ENCODE results near the gene CXCL10. TPM values are rescaled to one million over a fixed set of nuclear protein-coding genes. Genes with fewer than 3 reads are reported as not detected.
"Not testable (repeated sequence)": the region's sequence is repeated elsewhere in the genome, so short reads cannot be mapped to it uniquely, and the experiment has no call there.

The CXCL10 gene
- total and polyA plus RNA-seq, 2 donors (not counting 1 experiment from before 2014, with no cell fraction given), result 0.07 to 0.33 TPM

DNA sequence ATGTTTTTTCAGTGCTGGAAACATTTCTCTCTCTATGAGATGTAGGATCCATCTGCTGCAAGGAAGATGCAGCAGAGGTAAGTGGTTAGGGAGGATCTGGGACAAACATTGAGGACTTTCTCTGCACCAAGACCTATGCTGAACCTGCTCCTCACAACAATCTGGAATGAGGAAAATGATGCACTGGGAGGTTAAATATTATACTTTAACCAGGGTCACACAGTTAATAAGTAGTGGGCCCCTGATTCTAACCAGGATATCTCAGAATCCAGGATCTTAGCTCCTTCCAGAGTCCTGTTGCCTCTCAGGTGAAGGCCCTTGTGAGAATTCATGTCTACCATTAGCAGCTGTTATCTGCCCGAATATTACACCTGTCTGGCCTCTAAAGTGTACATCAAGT is 23.0 kb downstream of the CXCL10 start:
- H2AFZ ChIP-seq (ENCODE audit: low read length), result no peak overlapping the region
- DNase-seq (ENCODE audit: low read depth in 2 of 2), result no peak
- no peak for TF ChIP-seq EZH2 (IDR thresholded peaks at IDR 0.05; ENCODE audit: low read length, missing control alignments)
- TF ChIP-seq, protein P1, sequence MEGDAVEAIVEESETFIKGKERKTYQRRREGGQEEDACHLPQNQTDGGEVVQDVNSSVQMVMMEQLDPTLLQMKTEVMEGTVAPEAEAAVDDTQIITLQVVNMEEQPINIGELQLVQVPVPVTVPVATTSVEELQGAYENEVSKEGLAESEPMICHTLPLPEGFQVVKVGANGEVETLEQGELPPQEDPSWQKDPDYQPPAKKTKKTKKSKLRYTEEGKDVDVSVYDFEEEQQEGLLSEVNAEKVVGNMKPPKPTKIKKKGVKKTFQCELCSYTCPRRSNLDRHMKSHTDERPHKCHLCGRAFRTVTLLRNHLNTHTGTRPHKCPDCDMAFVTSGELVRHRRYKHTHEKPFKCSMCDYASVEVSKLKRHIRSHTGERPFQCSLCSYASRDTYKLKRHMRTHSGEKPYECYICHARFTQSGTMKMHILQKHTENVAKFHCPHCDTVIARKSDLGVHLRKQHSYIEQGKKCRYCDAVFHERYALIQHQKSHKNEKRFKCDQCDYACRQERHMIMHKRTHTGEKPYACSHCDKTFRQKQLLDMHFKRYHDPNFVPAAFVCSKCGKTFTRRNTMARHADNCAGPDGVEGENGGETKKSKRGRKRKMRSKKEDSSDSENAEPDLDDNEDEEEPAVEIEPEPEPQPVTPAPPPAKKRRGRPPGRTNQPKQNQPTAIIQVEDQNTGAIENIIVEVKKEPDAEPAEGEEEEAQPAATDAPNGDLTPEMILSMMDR (conservative IDR thresholded peaks at IDR 0.05 in 1 of 2, IDR thresholded peaks at IDR 0.05 in 1 of 2; ENCODE audit: low read depth in 1 of 2, low read length in 2 of 2), result no peak
- H3K27ac ChIP-seq (ENCODE audit: insufficient read depth, low read length), result no peak overlapping the region
- no peaks in the 10 kb centered on the region for H3K79me2 ChIP-seq (ENCODE audit: control insufficient read depth, insufficient read depth, low read length)
- no peaks in the 10 kb centered on the region for H4K20me1 ChIP-seq (ENCODE audit: control insufficient read depth, extremely low read depth, insufficient read depth, low read length)
- no peaks in the 10 kb centered on the region for H3K9me3 ChIP-seq (ENCODE audit: control insufficient read depth, insufficient read depth, low read depth, low read length)
- no peaks in the 10 kb centered on the region for H3K27me3 ChIP-seq (ENCODE audit: control insufficient read depth, insufficient read depth, low read length)
- no peak overlapping the region for H3K9ac ChIP-seq (ENCODE audit: insufficient read depth, low read length)
- no peak overlapping the region for H3K4me2 ChIP-seq (ENCODE audit: extremely low read depth, insufficient read depth, low read length)
- no peaks in the 10 kb centered on the region for H3K4me1 ChIP-seq (ENCODE audit: control insufficient read depth, extremely low read depth, insufficient read depth, low read length)
- no peak overlapping the region for H3K4me3 ChIP-seq (replicated peaks in 1 of 4; ENCODE audit: control extremely low read depth in 1 of 4, insufficient read depth in 1 of 4, low read depth in 3 of 4, low read length in 4 of 4)
- H3K36me3 ChIP-seq (ENCODE audit: control insufficient read depth, insufficient read depth, low read length), result no peaks in the 10 kb centered on the region

DNA sequence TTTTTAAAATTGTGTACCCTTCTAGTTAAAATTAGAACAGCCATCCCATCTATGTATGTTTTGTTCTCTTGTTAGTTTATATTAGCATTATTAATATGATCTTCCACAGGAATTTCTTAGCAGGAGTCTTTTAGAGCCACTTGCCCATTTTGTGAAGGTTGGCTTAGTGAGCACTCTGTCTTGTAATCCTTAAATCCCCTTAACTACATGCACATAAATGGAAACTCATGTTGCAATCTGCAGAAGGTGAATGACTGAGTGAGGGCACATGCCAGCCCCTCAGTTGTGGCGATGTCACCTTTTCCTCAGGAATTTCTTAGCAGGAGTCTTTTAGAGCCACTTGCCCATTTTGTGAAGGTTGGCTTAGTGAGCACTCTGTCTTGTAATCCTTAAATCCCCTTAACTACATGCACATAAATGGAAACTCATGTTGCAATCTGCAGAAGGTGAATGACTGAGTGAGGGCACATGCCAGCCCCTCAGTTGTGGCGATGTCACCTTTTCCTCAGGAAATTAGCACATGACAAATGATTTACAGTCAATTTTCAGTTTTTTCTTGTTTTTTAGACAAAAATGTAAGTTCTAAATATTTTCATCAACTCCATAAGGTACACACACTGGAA is 24.7 kb downstream of the CXCL10 start:
- not testable (repeated sequence) for H3K27ac ChIP-seq (ENCODE audit: insufficient read depth, low read length); H3K27me3 ChIP-seq (ENCODE audit: control insufficient read depth, insufficient read depth, low read length); H3K4me3 ChIP-seq (replicated peaks in 1 of 4; ENCODE audit: control extremely low read depth in 1 of 4, insufficient read depth in 1 of 4, low read depth in 3 of 4, low read length in 4 of 4); H3K4me2 ChIP-seq (ENCODE audit: extremely low read depth, insufficient read depth, low read length); DNase-seq (ENCODE audit: low read depth in 2 of 2); H3K9ac ChIP-seq (ENCODE audit: insufficient read depth, low read length); H3K36me3 ChIP-seq (ENCODE audit: control insufficient read depth, insufficient read depth, low read length); H3K9me3 ChIP-seq (ENCODE audit: control insufficient read depth, insufficient read depth, low read depth, low read length); H3K79me2 ChIP-seq (ENCODE audit: control insufficient read depth, insufficient read depth, low read length); H3K4me1 ChIP-seq (ENCODE audit: control insufficient read depth, extremely low read depth, insufficient read depth, low read length); H4K20me1 ChIP-seq (ENCODE audit: control insufficient read depth, extremely low read depth, insufficient read depth, low read length); H2AFZ ChIP-seq (ENCODE audit: low read length)

- no peak for DNase-seq (ENCODE audit: low read depth in 2 of 2)
- Histone ChIP-seq H3K9ac (ENCODE audit: insufficient read depth, low read length) (no peak overlapping the region), H4K20me1 (ENCODE audit: control insufficient read depth, extremely low read depth, insufficient read depth, low read length) (no peaks in the 10 kb centered on the region), H3K9me3 (ENCODE audit: control insufficient read depth, insufficient read depth, low read depth, low read length) (no peaks in the 10 kb centered on the region), H2AFZ (ENCODE audit: low read length) (no peak overlapping the region), H3K27me3 (ENCODE audit: control insufficient read depth, insufficient read depth, low read length) (peaks cover 2% of the 10 kb centered on the region), H3K36me3 (ENCODE audit: control insufficient read depth, insufficient read depth, low read length) (no peaks in the 10 kb centered on the region), H3K79me2 (ENCODE audit: control insufficient read depth, insufficient read depth, low read length) (no peaks in the 10 kb centered on the region), H3K4me2 (ENCODE audit: extremely low read depth, insufficient read depth, low read length) (no peak overlapping the region), H3K27ac (ENCODE audit: insufficient read depth, low read length) (no peak overlapping the region), H3K4me1 (ENCODE audit: control insufficient read depth, extremely low read depth, insufficient read depth, low read length) (no peaks in the 10 kb centered on the region), H3K4me3 (replicated peaks in 1 of 4; ENCODE audit: control extremely low read depth in 1 of 4, insufficient read depth in 1 of 4, low read depth in 3 of 4, low read length in 4 of 4) (no peak overlapping the region)
- TF ChIP-seq EZH2 (IDR thresholded peaks at IDR 0.05; ENCODE audit: low read length, missing control alignments), result no peak
- TF ChIP-seq, protein P1 (conservative IDR thresholded peaks at IDR 0.05 in 1 of 2, IDR thresholded peaks at IDR 0.05 in 1 of 2; ENCODE audit: low read depth in 1 of 2, low read length in 2 of 2), result no peak
These were observed 25.4 kb downstream of the CXCL10 start for GRCh38 chr4:75997946-75998345.

Data from fibroblast of lung (primary cell).